Endodermal cell (in vitro differentiated cells): Measurements from ENCODE around the gene FAM193B. TPM values are rescaled to one million over a fixed set of nuclear protein-coding genes. Genes with fewer than 3 reads are reported as not detected.

Source experiments
- DNase-seq: peaks from one replicate; pipeline ENCODE4 v3.0.0-alpha.2; 2017
- H3K27ac ChIP-seq: 2 replicates; pipeline ENCODE4 v1.5.1; 2013; ENCODE audit warnings: mild to moderate bottlenecking, low read depth, low read length, moderate library complexity
- H3K27me3 ChIP-seq: 2 replicates; pipeline ENCODE4 v1.6.1; 2013; ENCODE audit warnings: mild to moderate bottlenecking, low read length, moderate library complexity; ENCODE audit not compliant: insufficient read depth, control insufficient read depth, poor library complexity, severe bottlenecking
- H3K36me3 ChIP-seq: 2 replicates; pipeline ENCODE4 v1.7.0; 2013; ENCODE audit warnings: mild to moderate bottlenecking, low read length, moderate library complexity; ENCODE audit not compliant: control insufficient read depth, insufficient read depth
- H3K4me1 ChIP-seq: one replicate; pipeline ENCODE4 v1.7.0; 2013; ENCODE audit warnings: low read length; ENCODE audit not compliant: control insufficient read depth, insufficient read depth
- H3K4me3 ChIP-seq: 2 replicates; pipeline ENCODE4 v1.5.1; 2013; ENCODE audit warnings: mild to moderate bottlenecking, low read length, moderate library complexity
- H3K9ac ChIP-seq: 2 replicates; pipeline ENCODE4 v1.6.1; 2013; ENCODE audit warnings: mild to moderate bottlenecking, low read length, moderate library complexity; ENCODE audit not compliant: poor library complexity, severe bottlenecking; ENCODE audit errors: extremely low read depth
- H3K9me3 ChIP-seq: 2 replicates; pipeline ENCODE4 v1.6.1; 2013; ENCODE audit warnings: mild to moderate bottlenecking, low read length, moderate library complexity; ENCODE audit not compliant: control insufficient read depth
- H3K27ac Mint-ChIP-seq: 2 replicates; pipeline ENCODE4 v1.8.0; 2020; ENCODE audit warnings: mixed read lengths
- H3K27me3 Mint-ChIP-seq: 2 replicates; pipeline ENCODE4 v1.8.0; 2021; ENCODE audit warnings: mild to moderate bottlenecking, mixed read lengths; ENCODE audit not compliant: insufficient read depth
- H3K36me3 Mint-ChIP-seq: 2 replicates; pipeline ENCODE4 v1.8.0; 2020; ENCODE audit warnings: low read depth, mixed read lengths
- H3K4me1 Mint-ChIP-seq: 2 replicates; pipeline ENCODE4 v1.8.0; 2020; ENCODE audit warnings: mixed read lengths
- H3K4me3 Mint-ChIP-seq: 2 replicates; pipeline ENCODE4 v1.8.0; 2020; ENCODE audit warnings: mild to moderate bottlenecking, moderate library complexity, mixed read lengths
- H3K9me3 Mint-ChIP-seq: 2 replicates; pipeline ENCODE4 v1.8.0; 2020; ENCODE audit warnings: mild to moderate bottlenecking, mixed read lengths
- CTCF ChIP-seq: fragments of 200-600 bp; sonication (generic); conservative IDR thresholded peaks from 2 replicates; pipeline ENCODE4 v1.5.0; 2021; ENCODE audit warnings: antibody characterized with exemption, mild to moderate bottlenecking
- WGBS, 2 experiments: methylation state at CpG; one replicate each; pipeline versions ENCODE4 v1.1.5 to v1.1.7; 2013; ENCODE audit warnings: missing lambda C conversion rate in 2 of 2, mixed read lengths in 1 of 2; ENCODE audit not compliant: insufficient coverage in 1 of 2, insufficient read length in 1 of 2; 5-methylcytosine and 5-hydroxymethylcytosine counted together
- total RNA-seq, 2 donors: library from RNA; stranded (reverse); fragmentation: NEBNext Ultra II Directional in 1 of 2; extraction: Animal tissue kit (Norgen Biotek cat#: 25700) in 1 of 2; gene quantifications; 2 replicates in 1 of 2; 3 replicates in 1 of 2; pipeline ENCODE4 v1.2.1, GENCODE V29; 2021

FAM193B gene
- total RNA-seq, 2 donors from 2014 or later, result 112 to 115 TPM

DNA sequence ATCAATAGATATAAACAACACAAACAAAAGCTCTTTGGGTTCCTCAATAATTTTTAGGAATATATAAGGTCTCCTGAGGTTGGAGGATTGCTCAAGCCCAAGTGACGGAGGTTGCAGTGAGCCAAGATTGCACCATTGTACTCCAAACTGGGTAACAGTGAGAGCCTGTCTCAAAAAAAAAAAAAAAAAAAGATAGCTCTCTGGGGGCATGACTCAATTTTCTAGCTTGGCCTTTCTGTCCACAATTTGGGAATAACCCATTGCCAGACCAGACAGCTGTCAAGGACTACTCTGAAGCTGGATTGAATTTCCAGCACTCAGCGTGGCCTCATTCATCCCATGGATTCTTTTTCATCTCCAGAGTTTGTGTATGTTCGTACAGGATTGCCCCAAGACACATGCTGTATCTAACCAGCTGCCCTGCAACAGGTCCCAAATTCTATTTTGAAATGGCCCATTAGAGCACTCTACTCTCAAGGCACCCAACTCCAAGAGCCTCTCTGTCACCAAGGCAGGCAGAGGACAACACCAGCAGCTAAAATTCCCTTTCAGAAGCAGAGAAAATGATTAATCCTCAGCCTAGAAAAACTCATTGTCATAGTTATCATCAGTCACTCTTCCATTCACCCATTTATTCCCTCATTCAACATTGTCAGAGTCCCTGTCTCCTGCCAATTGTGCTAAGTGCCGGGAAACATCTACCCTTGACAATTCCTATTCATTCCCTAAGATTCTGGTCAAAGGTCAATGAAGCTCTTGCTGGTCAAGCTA is 8.7 kb downstream of the FAM193B start:
- no peak for DNase-seq
- peak overlapping the region; percentile 30 for H3K4me3 ChIP-seq
- peak overlapping the region; percentile 25 for H3K27ac ChIP-seq
- H3K27me3 ChIP-seq, result no peaks in the 10 kb centered on the region
- peaks cover 56% of the 10 kb centered on the region for H3K36me3 ChIP-seq
- Mint-ChIP-seq H3K27me3 (no peaks in the 10 kb centered on the region), H3K4me1 (peaks cover 37% of the 10 kb centered on the region), H3K27ac (peak overlapping the region; percentile 86), H3K9me3 (no peaks in the 10 kb centered on the region), H3K4me3 (peak overlapping the region; percentile 24), H3K36me3 (peaks cover 31% of the 10 kb centered on the region)
- no peaks in the 10 kb centered on the region for H3K9me3 ChIP-seq
- no peak overlapping the region for H3K9ac ChIP-seq
- H3K4me1 ChIP-seq, result peaks cover 27% of the 10 kb centered on the region
- no peak for TF ChIP-seq CTCF
- WGBS, 2 experiments, result 83 to 87% methylated on average over 3 to 4 of the region's 4 CpGs

DNA sequence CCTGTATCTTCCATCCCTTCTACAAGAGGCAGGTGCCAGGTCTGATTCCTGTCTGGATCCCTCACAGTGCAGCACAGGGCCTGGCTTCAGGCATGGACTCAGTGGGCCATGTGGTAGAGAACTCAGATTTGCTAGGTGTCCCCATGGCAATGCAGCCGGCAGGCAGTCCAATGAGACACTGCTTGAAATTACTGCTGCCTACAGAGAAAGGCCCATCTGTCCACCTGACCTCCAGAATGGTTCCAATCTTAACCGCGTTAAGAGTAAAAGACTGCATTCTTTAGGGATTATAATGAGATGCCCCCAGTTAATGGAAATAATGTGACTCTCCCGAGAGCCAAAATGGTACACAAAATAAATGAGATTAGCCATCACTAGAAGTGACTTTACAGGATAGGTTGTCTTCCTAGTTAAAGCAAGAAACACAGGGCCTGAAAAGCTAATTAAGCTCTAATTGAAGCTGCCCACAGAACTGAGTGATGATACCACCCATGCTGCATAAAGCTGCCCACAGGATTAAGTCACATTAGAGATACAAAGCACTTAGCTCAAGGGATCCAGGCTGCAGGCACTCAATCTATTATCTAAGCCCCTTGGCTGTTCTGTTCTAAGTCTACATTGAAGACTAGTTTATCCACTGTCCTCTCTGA is 11.4 kb downstream of the FAM193B start:
- no peaks in the 10 kb centered on the region for H3K27me3 ChIP-seq
- no peak for DNase-seq
- H3K9ac ChIP-seq, result no peak overlapping the region
- WGBS, 2 experiments, result 90 to 96% methylated on average over 4 of the region's 4 CpGs
- H3K4me1 Mint-ChIP-seq, result peaks cover 26% of the 10 kb centered on the region
- peaks cover 27% of the 10 kb centered on the region for H3K4me1 ChIP-seq
- no peak for TF ChIP-seq CTCF
- H3K9me3 ChIP-seq, result no peaks in the 10 kb centered on the region
- H3K27ac ChIP-seq, result no peak overlapping the region
- H3K4me3 ChIP-seq, result no peak overlapping the region
- peaks cover 67% of the 10 kb centered on the region for H3K36me3 ChIP-seq
- H3K9me3 Mint-ChIP-seq, result no peaks in the 10 kb centered on the region
- no peak overlapping the region for H3K4me3 Mint-ChIP-seq
- no peak overlapping the region for H3K27ac Mint-ChIP-seq
- H3K36me3 Mint-ChIP-seq, result peaks cover 43% of the 10 kb centered on the region
- no peaks in the 10 kb centered on the region for H3K27me3 Mint-ChIP-seq

DNA sequence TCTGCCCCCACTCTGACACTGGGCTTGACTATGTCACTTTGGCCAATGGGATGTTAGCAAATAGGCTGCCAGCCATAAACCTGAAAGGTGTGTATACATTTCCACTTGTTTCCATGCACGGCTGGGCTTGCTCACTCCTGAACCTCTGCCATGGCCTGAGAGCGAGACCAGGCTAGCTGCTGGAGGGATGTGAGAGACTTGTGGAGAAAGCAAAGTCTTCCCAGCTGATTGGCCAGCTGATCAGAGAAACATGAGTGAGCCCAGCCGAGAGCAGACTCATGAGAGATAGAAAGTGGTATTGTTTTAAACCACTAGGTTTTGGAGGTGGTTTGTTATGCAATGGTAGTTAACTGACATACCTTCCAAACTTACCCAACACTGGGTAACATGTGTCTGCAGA is 13.9 kb downstream of the FAM193B start:
- Mint-ChIP-seq H3K9me3 (no peaks in the 10 kb centered on the region), H3K36me3 (peaks cover 48% of the 10 kb centered on the region), H3K27me3 (no peaks in the 10 kb centered on the region), H3K4me1 (peaks cover 10% of the 10 kb centered on the region), H3K4me3 (no peak overlapping the region), H3K27ac (no peak overlapping the region)
- H3K9ac ChIP-seq, result no peak overlapping the region
- H3K27me3 ChIP-seq, result no peaks in the 10 kb centered on the region
- H3K27ac ChIP-seq, result no peak overlapping the region
- peaks cover 85% of the 10 kb centered on the region for H3K36me3 ChIP-seq
- 87 to 94% methylated on average over 2 to 3 of the region's 3 CpGs for WGBS, 2 experiments
- no peaks in the 10 kb centered on the region for H3K9me3 ChIP-seq
- TF ChIP-seq CTCF, result no peak
- peaks cover 16% of the 10 kb centered on the region for H3K4me1 ChIP-seq
- DNase-seq, result peak; percentile 42
- no peak overlapping the region for H3K4me3 ChIP-seq
